GM19193 (cell line): ENCODE results near the gene GPATCH4.

ENCODE experiments used
- POLR2A ChIP-seq: IDR thresholded peaks from 4 replicates; pipeline ENCODE4 v1.6.1; 2011; ENCODE audit not compliant: insufficient read depth, insufficient read length; ENCODE audit errors: extremely low read depth

GPATCH4 gene

GRCh38 chr1:156574039-156574633 lies 27.1 kb downstream of the GPATCH4 start:
- TF ChIP-seq POLR2A, result no peak

- no peak for TF ChIP-seq POLR2A
These were observed 28.6 kb downstream of the GPATCH4 start for GRCh38 chr1:156572663-156573018.

- no peak for TF ChIP-seq POLR2A
These were observed 29.2 kb downstream of the GPATCH4 start, which contains the start of gene IQGAP3 for GRCh38 chr1:156571919-156572662. TSS of gene IQGAP3 (minus strand) at chr1:156572565. CDS start at chr1:156572529, 36 bp downstream.

- TF ChIP-seq POLR2A, result no peak
These were observed 29.9 kb downstream of the GPATCH4 start for GRCh38 chr1:156571261-156571852.

- no peak for TF ChIP-seq POLR2A
These were observed 34.8 kb downstream of the GPATCH4 start for GRCh38 chr1:156566436-156566835.

- TF ChIP-seq POLR2A, result no peak
These were observed 35.8 kb downstream of the GPATCH4 start for GRCh38 chr1:156565519-156565918.

- no peak for TF ChIP-seq POLR2A
These were observed 40.6 kb downstream of the GPATCH4 start for GRCh38 chr1:156560585-156561163.

- no peak for TF ChIP-seq POLR2A
These were observed 41.4 kb downstream of the GPATCH4 start for GRCh38 chr1:156559797-156560385.

GRCh38 chr1:156559086-156559796 lies 42.0 kb downstream of the GPATCH4 start:
- TF ChIP-seq POLR2A, result no peak

- TF ChIP-seq POLR2A, result no peak
These were observed 44.9 kb downstream of the GPATCH4 start for GRCh38 chr1:156556354-156556753.

- no peak for TF ChIP-seq POLR2A
These were observed 45.6 kb downstream of the GPATCH4 start for GRCh38 chr1:156555715-156556114.

- TF ChIP-seq POLR2A, result no peak
These were observed 46.3 kb downstream of the GPATCH4 start for GRCh38 chr1:156554971-156555370.

- no peak for TF ChIP-seq POLR2A
These were observed 47.3 kb downstream of the GPATCH4 start for GRCh38 chr1:156553860-156554485.

- no peak for TF ChIP-seq POLR2A
These were observed 48.8 kb downstream of the GPATCH4 start for GRCh38 chr1:156552518-156552917.
